Heart right ventricle (tissue), 16 donors: ENCODE data around the gene DGKQ. TPM values are rescaled to one million over a fixed set of nuclear protein-coding genes. Genes with fewer than 3 reads are reported as not detected.
A peak's percentile ranks its signal among the peaks of the same experiment; 100 is the strongest.
"Not testable (repeated sequence)": the region's sequence is repeated elsewhere in the genome, so short reads cannot be mapped to it uniquely, and the experiment has no call there.

Experiments used
- ATAC-seq, 8 donors: fragments of 200-7000 bp; cut with Tn5 transposase; one replicate each; pipeline ENCODE4 v1.9.1; 2020; ENCODE audit warnings: mild to moderate bottlenecking in 8 of 8, moderate library complexity in 8 of 8, moderate number of reproducible peaks in 1 of 8
- DNase-seq, 2 donors: peaks; one replicate each; pipeline ENCODE4 v3.0.0-alpha.2; 2020
- H3K27ac ChIP-seq, 10 donors: fragments of 200-600 bp; sonication (generic) in 2 of 10; one replicate each; pipeline versions ENCODE4 v1.5.0 to v1.8.0; 2020 to 2022; ENCODE audit warnings: mild to moderate bottlenecking in 3 of 10
- H3K27me3 ChIP-seq, 7 donors: fragments of 200-600 bp; one replicate each; pipeline ENCODE4 v1.8.0; 2021 to 2022; ENCODE audit warnings: mild to moderate bottlenecking in 2 of 7
- H3K36me3 ChIP-seq, 9 donors: fragments of 200-600 bp; sonication (generic) in 1 of 9; one replicate each; pipeline versions ENCODE4 v1.5.0 to v1.8.0; 2020 to 2022; ENCODE audit warnings: mild to moderate bottlenecking in 2 of 9
- H3K4me1 ChIP-seq, 9 donors: fragments of 200-600 bp; sonication (generic) in 1 of 9; one replicate each; pipeline versions ENCODE4 v1.5.0 to v1.8.0; 2020 to 2022; ENCODE audit warnings: mild to moderate bottlenecking in 4 of 9
- H3K4me3 ChIP-seq, 10 donors: fragments of 200-600 bp; sonication (generic) in 2 of 10; one replicate each; pipeline versions ENCODE4 v1.5.0 to v1.8.0; 2020 to 2022; ENCODE audit warnings: mild to moderate bottlenecking in 7 of 10, moderate library complexity in 2 of 10
- H3K9me3 ChIP-seq, 11 donors: fragments of 200-600 bp in 10 of 11; sonication (generic) in 2 of 11; one replicate each; pipeline versions ENCODE4 v1.5.0 to v1.8.0; 2013 to 2022; ENCODE audit warnings: mild to moderate bottlenecking in 2 of 11, control low read depth in 1 of 11, moderate library complexity in 1 of 11
- WGBS, 2 donors: extraction: QIAGEN DNeasy Blood & Tissue Kit; methylation state at CpG; one replicate each; pipeline ENCODE4 v1.1.7; 2013; ENCODE audit warnings: inconsistent platforms in 1 of 2; 5-methylcytosine and 5-hydroxymethylcytosine counted together
- intact Hi-C, 10 donors: fragments of 100-400 bp; cut with DNase I; formaldehyde crosslinking; loops; one replicate each; pipeline versions ENCODE4 v1.11.1 to v1.14.2; 2022
- polyA plus RNA-seq, 2 donors: library from polyadenylated mRNA; stranded (reverse); fragments of 200-250 nt; gene quantifications; one replicate each; pipeline ENCODE4 v1.2.3, GENCODE V29; 2013
- total RNA-seq, 10 donors: library from RNA; stranded (reverse); fragmentation: NEBNext Ultra II Directional in 3 of 10; extraction: Animal tissue kit (Norgen Biotek cat#: 25700) in 3 of 10; gene quantifications; one replicate each; pipeline versions ENCODE4 v1.2.1 to v1.2.4, GENCODE V29; 2021 to 2023
- TF ChIP-seq, protein P1 (sequence below), 9 donors: fragments of 200-600 bp; sonication (generic) in 2 of 9; IDR thresholded peaks; one replicate each; pipeline versions ENCODE4 v1.5.0 to v1.8.0; 2021 to 2022; ENCODE audit warnings: antibody characterized with exemption in 9 of 9, mild to moderate bottlenecking in 5 of 9, moderate library complexity in 1 of 9
- donor health status: Arrhythmogenic right ventricular cardiomyopathy.
- donor health status: ischemic (EF 13 %, LVEDD 7.1; RV severe dilation, severe dysfunction).
- donor health status: healthy with polysubstance abuse.
- donor health status: DM: no; HTN: yes; CAD: no.
- donor health status: DM: no; HTN: no; CAD: no.
- donor health status: ischemic (EF 25% LVEDD 6.9; RV normal size, moderate dysfunction).
- donor health status: ischemic (EF 25% LVEDD 5.7; RV mildly dilated, moderate dysfunction).
- donor health status: healthy.
- donor health status: DM: yes; HTN: yes; CAD: no.
- donor health status: Ischemic cardiomyopathy.
- donor health status: ischemic (EF 35%, LVEDD 5.7; RV mildly dilated, moderate dysfunction).
- donor health status: nonischemic (EF 11% LVEDD 7.7; RV severe dilation, severe dysfunction).
- donor health status: DM: yes; HTN: yes; CAD: no.
- donor health status: PGD.
- donor health status: ischemic (EF 29% LVEDD 5.4; RV normal size, mild dysfunction).
- donor health status: nonischemic (EF 23%, LVEDD 6.1; RV moderate dilation, normal function).

The DGKQ gene
- total and polyA plus RNA-seq, 12 donors, result 2.8 to 5.2 (median 3.8) TPM

GRCh38 chr4:946103-946450, 27.3 kb downstream of the DGKQ start:
- H3K9me3 ChIP-seq, result no peaks in the 10 kb centered on the region
- ATAC-seq (no peak), DNase-seq (no peak)
- intact Hi-C loops, result no loop called here
- TF ChIP-seq, protein P1, sequence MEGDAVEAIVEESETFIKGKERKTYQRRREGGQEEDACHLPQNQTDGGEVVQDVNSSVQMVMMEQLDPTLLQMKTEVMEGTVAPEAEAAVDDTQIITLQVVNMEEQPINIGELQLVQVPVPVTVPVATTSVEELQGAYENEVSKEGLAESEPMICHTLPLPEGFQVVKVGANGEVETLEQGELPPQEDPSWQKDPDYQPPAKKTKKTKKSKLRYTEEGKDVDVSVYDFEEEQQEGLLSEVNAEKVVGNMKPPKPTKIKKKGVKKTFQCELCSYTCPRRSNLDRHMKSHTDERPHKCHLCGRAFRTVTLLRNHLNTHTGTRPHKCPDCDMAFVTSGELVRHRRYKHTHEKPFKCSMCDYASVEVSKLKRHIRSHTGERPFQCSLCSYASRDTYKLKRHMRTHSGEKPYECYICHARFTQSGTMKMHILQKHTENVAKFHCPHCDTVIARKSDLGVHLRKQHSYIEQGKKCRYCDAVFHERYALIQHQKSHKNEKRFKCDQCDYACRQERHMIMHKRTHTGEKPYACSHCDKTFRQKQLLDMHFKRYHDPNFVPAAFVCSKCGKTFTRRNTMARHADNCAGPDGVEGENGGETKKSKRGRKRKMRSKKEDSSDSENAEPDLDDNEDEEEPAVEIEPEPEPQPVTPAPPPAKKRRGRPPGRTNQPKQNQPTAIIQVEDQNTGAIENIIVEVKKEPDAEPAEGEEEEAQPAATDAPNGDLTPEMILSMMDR (IDR thresholded peaks at IDR 0.05), result no peak
- H3K4me3 ChIP-seq, result no peak overlapping the region
- H3K36me3 ChIP-seq, result peaks cover 0 to 17% (median 0%) of the 10 kb centered on the region in 9 donors
- no peaks in the 10 kb centered on the region for H3K27me3 ChIP-seq
- H3K4me1 ChIP-seq, result peaks cover 0 to 6% (median 0%) of the 10 kb centered on the region in 9 donors
- WGBS, 2 donors, result 79 to 85% methylated on average over 9 of the region's 9 CpGs
- no peak overlapping the region for H3K27ac ChIP-seq

- ATAC-seq, result no peak
- H3K4me3 ChIP-seq, result no peak overlapping the region
- no peaks in the 10 kb centered on the region for H3K9me3 ChIP-seq
- peaks cover 0 to 6% (median 0%) of the 10 kb centered on the region in 9 donors for H3K4me1 ChIP-seq
- TF ChIP-seq, protein P1 (IDR thresholded peaks at IDR 0.05), result no peak
- intact Hi-C loops, result no loop called here
- H3K27me3 ChIP-seq, result no peaks in the 10 kb centered on the region
- 58 to 66% methylated on average over 28 of the region's 28 CpGs for WGBS, 2 donors
- H3K36me3 ChIP-seq, result peaks cover 0 to 17% (median 0%) of the 10 kb centered on the region in 9 donors
- DNase-seq, result no peak
- no peak overlapping the region for H3K27ac ChIP-seq
Observed at GRCh38 chr4:945274-946102, 27.9 kb downstream of the DGKQ start.

GRCh38 chr4:939508-939907, 33.9 kb downstream of the DGKQ start:
- intact Hi-C loops, result loop anchor here in 2 of 10 donors (5.0 to 10.0 kb wide), 3 partner anchors 33 to 255 kb away; partner anchors contain the start of genes DGKQ (in 1 of the 2) and SLC49A3 (in 1 of the 2)
- H3K4me3 ChIP-seq, H3K27me3 ChIP-seq, ATAC-seq, H3K27ac ChIP-seq, H3K9me3 ChIP-seq, DNase-seq: not testable (repeated sequence)
- Histone ChIP-seq H3K4me1 (peaks cover 0 to 21% (median 0%) of the 10 kb centered on the region in 9 donors), H3K36me3 (peaks cover 0 to 13% (median 0%) of the 10 kb centered on the region in 9 donors)
- 87 to 88% methylated on average over 4 of the region's 4 CpGs for WGBS, 2 donors

- H3K9me3 ChIP-seq, result no peaks in the 10 kb centered on the region
- no peaks in the 10 kb centered on the region for H3K27me3 ChIP-seq
- intact Hi-C loops, result loop anchor here in 2 of 10 donors (5.0 to 10.0 kb wide), 3 partner anchors 148 to 248 kb away; partner anchors contain the start of gene SLC49A3 (in 1 of the 2)
- DNase-seq, result no peak
- whole genome bisulfite sequencing, 2 donors, result 2 to 4% methylated on average over 11 of the region's 11 CpGs
- peaks cover 8 to 70% (median 46%) of the 10 kb centered on the region in 9 donors for H3K4me1 ChIP-seq
- H3K27ac ChIP-seq, result peak overlapping the region in 9 of 10 donors; percentile 87 to 98 (median 92)
- ATAC-seq, result peak in 6 of 8 donors; percentile 5 to 31 (median 18)
- peak overlapping the region; percentile 87 to 100 (median 98) for H3K4me3 ChIP-seq
- TF ChIP-seq, protein P1 (IDR thresholded peaks at IDR 0.05), result no peak
- H3K36me3 ChIP-seq, result peaks cover 0 to 4% (median 0%) of the 10 kb centered on the region in 9 donors
Observed at GRCh38 chr4:932713-933070, 40.7 kb downstream of the DGKQ start.
